GM21786 (cell line): ENCODE data around the gene MAPKAPK3.
"Not testable (repeated sequence)": the region's sequence is repeated elsewhere in the genome, so short reads cannot be mapped to it uniquely, and the experiment has no call there.

Experiments
- ATAC-seq: cut with Tn5 transposase; IDR thresholded peaks from one replicate; pipeline ENCODE4 v1.9.1; 2021; ENCODE audit not compliant: unreplicated experiment

Gene MAPKAPK3

DNA sequence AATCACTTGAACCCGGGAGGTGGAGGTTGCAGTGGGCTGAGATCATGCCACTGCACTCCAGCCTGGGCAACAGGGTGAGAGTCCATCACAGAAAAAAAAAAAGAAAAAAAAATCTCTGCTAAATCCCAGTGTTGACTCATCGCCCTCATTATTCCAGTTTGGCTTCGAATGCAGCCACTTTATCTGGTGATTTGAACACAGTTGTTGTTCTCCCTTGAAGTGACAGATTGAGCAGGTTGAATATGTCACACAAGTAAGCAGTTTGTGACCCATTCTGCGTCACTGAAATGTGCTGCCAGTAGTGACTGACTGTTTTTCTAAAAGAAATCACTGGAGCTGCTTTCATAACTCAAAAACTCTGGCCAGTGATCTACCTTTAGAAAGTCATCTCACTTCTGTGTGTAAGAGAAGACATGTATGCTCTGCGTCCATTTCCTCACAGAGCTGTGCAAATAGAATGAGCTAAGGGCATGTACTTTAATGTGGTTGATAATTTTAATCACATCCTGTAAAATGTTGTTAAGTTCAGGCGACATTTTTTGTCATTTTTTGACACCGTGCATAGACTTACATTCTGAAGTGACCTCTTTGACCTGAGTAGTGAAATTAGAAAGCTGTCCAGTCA lies 70.3 kb downstream of the MAPKAPK3 start:
- ATAC-seq, result no peak

- ATAC-seq, result no peak
Measured at GRCh38 chr3:50687916-50688315, 71.0 kb downstream of the MAPKAPK3 start.

DNA sequence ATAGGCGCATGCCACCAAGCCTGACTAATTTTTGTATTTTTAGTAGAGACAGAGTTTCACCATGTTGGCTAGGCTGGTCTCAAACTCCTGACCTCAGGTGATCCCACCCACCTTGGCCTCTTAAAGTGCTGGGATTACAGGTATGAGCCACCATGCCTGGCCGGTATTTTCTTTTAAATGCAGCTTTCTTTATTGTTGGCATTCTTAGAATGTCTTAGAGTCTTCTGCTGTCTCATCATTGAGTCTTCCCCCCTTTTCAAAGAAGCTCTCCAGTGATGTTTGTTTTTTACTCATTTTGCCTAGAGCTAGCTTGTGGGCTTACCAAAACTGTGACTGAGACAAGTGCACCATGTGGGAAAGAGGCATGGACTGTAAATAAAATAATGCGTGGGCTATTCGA lies 71.7 kb downstream of the MAPKAPK3 start:
- ATAC-seq, result not testable (repeated sequence)

- no peak for ATAC-seq
Measured at GRCh38 chr3:50689558-50689957, 72.6 kb downstream of the MAPKAPK3 start.

DNA sequence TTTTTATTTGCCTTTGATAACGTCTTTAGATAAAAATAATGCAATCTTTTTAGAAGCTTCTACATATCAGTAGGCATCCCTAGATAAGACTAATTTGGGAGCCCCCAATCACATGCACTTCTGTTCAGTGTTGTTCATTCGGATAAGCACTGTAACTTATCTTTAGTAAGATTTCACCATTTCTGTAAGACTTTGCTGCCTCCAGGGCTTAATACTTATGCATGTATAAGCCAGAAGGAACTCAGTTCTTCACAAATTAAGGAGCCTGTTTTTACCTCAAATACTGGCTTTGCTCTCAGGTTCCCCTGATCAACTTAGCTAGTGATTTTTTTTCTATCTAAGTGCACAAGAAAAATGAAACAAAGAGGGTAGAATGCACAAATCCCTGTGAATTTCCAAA lies 78.1 kb downstream of the MAPKAPK3 start:
- no peak for ATAC-seq

DNA sequence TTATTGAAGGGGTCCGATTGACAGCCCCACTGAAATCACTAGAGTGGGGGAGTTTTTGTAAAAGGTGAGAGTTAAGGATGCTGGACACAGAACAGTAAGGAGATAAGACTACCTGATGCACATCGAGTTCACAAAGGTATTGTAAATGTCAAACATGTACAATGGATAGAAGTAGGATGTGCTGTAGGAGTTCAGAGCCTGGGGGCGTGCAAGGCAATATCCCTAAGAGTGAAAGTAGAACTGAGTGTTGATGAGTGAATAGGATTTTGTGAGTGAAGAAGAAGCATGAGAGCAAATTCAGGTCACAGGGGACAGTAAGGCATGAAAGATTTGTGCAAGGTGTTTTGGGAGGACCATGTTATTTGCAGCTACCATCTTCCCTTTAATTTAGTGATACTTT lies 79.3 kb downstream of the MAPKAPK3 start:
- ATAC-seq, result no peak

GRCh38 chr3:50698269-50698668 lies 81.3 kb downstream of the MAPKAPK3 start:
- ATAC-seq, result no peak
